GM23338 (cell line): ENCODE data around the gene EVX1. TPM values are rescaled to one million over a fixed set of nuclear protein-coding genes. Genes with fewer than 3 reads are reported as not detected.
A peak's percentile ranks its signal among the peaks of the same experiment; 100 is the strongest.

Experiments
- ATAC-seq: fragments of 200-7000 bp; cut with Tn5 transposase; 3 replicates; pipeline ENCODE4 v1.9.1; 2020
- DNase-seq: peaks from one replicate; pipeline ENCODE4 v3.0.0-alpha.2; 2015; ENCODE audit warnings: low spot score
- H2AFZ ChIP-seq: fragments of 200-600 bp; sonication (generic); 2 replicates; pipeline ENCODE4 v1.8.0; 2016; ENCODE audit warnings: antibody characterized with exemption, mild to moderate bottlenecking, moderate library complexity
- H3F3A ChIP-seq: fragments of 200-600 bp; sonication (generic); replicated peaks from 2 replicates; pipeline ENCODE4 v1.8.0; 2017; ENCODE audit warnings: antibody characterized with exemption, mixed run types, low read depth
- H3K27ac ChIP-seq: fragments of 200-600 bp; sonication (generic); 2 replicates; pipeline ENCODE4 v1.6.1; 2016; ENCODE audit warnings: low read depth
- H3K27me3 ChIP-seq: fragments of 200-600 bp; sonication (generic); 2 replicates; pipeline ENCODE4 v1.8.0; 2016; ENCODE audit warnings: mild to moderate bottlenecking, mixed run types, moderate library complexity; ENCODE audit not compliant: insufficient read depth
- H3K36me3 ChIP-seq: fragments of 200-600 bp; sonication (generic); 2 replicates; pipeline ENCODE4 v1.8.0; 2016; ENCODE audit warnings: mild to moderate bottlenecking; ENCODE audit not compliant: insufficient read depth
- H3K4me1 ChIP-seq: fragments of 200-600 bp; sonication (generic); 2 replicates; pipeline ENCODE4 v1.8.0; 2016; ENCODE audit warnings: mild to moderate bottlenecking, moderate library complexity; ENCODE audit not compliant: insufficient read depth
- H3K4me2 ChIP-seq: fragments of 200-600 bp; sonication (generic); 2 replicates; pipeline ENCODE4 v1.7.1; 2017; ENCODE audit warnings: mixed run types
- H3K4me3 ChIP-seq: fragments of 200-600 bp; sonication (generic); 2 replicates; pipeline ENCODE4 v1.6.1; 2016; ENCODE audit warnings: mixed run types
- H3K79me2 ChIP-seq: fragments of 200-600 bp; sonication (generic); replicated peaks from 2 replicates; pipeline ENCODE4 v1.8.0; 2017; ENCODE audit warnings: mild to moderate bottlenecking; ENCODE audit not compliant: insufficient read depth
- H3K9me2 ChIP-seq: fragments of 200-600 bp; sonication (generic); 2 replicates; pipeline ENCODE4 v1.8.0; 2017; ENCODE audit not compliant: insufficient read depth
- H4K20me1 ChIP-seq: fragments of 200-600 bp; sonication (generic); replicated peaks from 2 replicates; pipeline ENCODE4 v1.8.0; 2017; ENCODE audit warnings: mild to moderate bottlenecking; ENCODE audit not compliant: insufficient read depth
- H3K27ac Mint-ChIP-seq: 2 replicates; pipeline ENCODE4 v1.8.0; 2020; ENCODE audit warnings: inconsistent platforms, mild to moderate bottlenecking, moderate library complexity, mixed read lengths
- H3K27me3 Mint-ChIP-seq: 3 replicates; pipeline ENCODE4 v1.8.0; 2022; ENCODE audit warnings: low read depth, mild to moderate bottlenecking, moderate library complexity, mixed read lengths, inconsistent platforms; ENCODE audit not compliant: insufficient read depth, poor library complexity
- H3K36me3 Mint-ChIP-seq: 3 replicates; pipeline ENCODE4 v1.8.0; 2021; ENCODE audit warnings: low read depth, mild to moderate bottlenecking, inconsistent platforms, moderate library complexity, mixed read lengths
- H3K4me1 Mint-ChIP-seq: 3 replicates; pipeline ENCODE4 v1.8.0; 2020; ENCODE audit warnings: mild to moderate bottlenecking, inconsistent platforms, mixed read lengths
- H3K4me3 Mint-ChIP-seq: 3 replicates; pipeline ENCODE4 v1.8.0; 2021; ENCODE audit warnings: moderate library complexity, mild to moderate bottlenecking, inconsistent platforms, mixed read lengths
- H3K9me3 Mint-ChIP-seq: 3 replicates; pipeline ENCODE4 v1.8.0; 2020; ENCODE audit warnings: moderate library complexity, mild to moderate bottlenecking, inconsistent platforms, mixed read lengths
- CREB1 ChIP-seq: fragments of 250-450 bp; sonication (Bioruptor Pico); IDR thresholded peaks from 2 replicates; pipeline ENCODE4 v1.5.0; 2020; ENCODE audit warnings: low read depth, mild to moderate bottlenecking, moderate library complexity
- ETS1 ChIP-seq: IDR thresholded peaks from 2 replicates; pipeline ENCODE4 v1.6.1; 2016; ENCODE audit warnings: antibody characterized with exemption
- EZH2 ChIP-seq: fragments of 200-600 bp; sonication (generic); IDR thresholded peaks from one replicate; pipeline ENCODE4 v1.8.0; 2017; ENCODE audit warnings: antibody characterized with exemption, mild to moderate bottlenecking, low read depth; ENCODE audit not compliant: unreplicated experiment
- JUNB ChIP-seq: IDR thresholded peaks from one replicate; pipeline ENCODE4 v1.6.1; 2016; ENCODE audit warnings: antibody characterized with exemption; ENCODE audit not compliant: unreplicated experiment
- POLR2AphosphoS5 ChIP-seq: IDR thresholded peaks from 2 replicates; pipeline ENCODE4 v1.6.1; 2016; ENCODE audit warnings: antibody characterized with exemption, low read depth
- STAT1 ChIP-seq: IDR thresholded peaks from one replicate; pipeline ENCODE4 v1.6.1; 2016; ENCODE audit warnings: antibody characterized with exemption; ENCODE audit not compliant: unreplicated experiment
- ZNF114 ChIP-seq: fragments of 250-450 bp; sonication (Bioruptor Pico); IDR thresholded peaks from 2 replicates; pipeline ENCODE4 v1.5.0; 2020; ENCODE audit warnings: mild to moderate bottlenecking, moderate library complexity
- polyA plus RNA-seq: library from polyadenylated mRNA; unstranded; fragments of >200 nt; fragmentation: Nextera tagmentation; extraction: Ambion mirVana; gene quantifications from 2 replicates; pipeline ENCODE4 v1.2.1, GENCODE V29; 2016
- total RNA-seq: library from RNA; depleted of rRNA; stranded (reverse); fragments of >200 nt; shearing (Covaris generic); gene quantifications from 2 replicates; pipeline ENCODE4 v1.2.3, GENCODE V29; 2014
- TF ChIP-seq, protein P1 (sequence below): fragments of 250-450 bp; sonication (Bioruptor Pico); IDR thresholded peaks from 2 replicates; pipeline ENCODE4 v1.5.0; 2020; ENCODE audit warnings: mild to moderate bottlenecking, moderate library complexity
- TF ChIP-seq, protein P2 (sequence below): IDR thresholded peaks from one replicate; pipeline ENCODE4 v1.6.1; 2018; ENCODE audit warnings: antibody characterized with exemption; ENCODE audit not compliant: unreplicated experiment
- TF ChIP-seq, protein P3 (sequence below), 2 experiments: fragments of 200-600 bp in 1 of 2; sonication (generic) in 1 of 2; conservative IDR thresholded peaks; 2 replicates each; pipeline versions ENCODE4 v1.5.1 to v1.6.1; 2016 to 2017; ENCODE audit warnings: antibody characterized with exemption in 2 of 2, low read depth in 2 of 2, mild to moderate bottlenecking in 2 of 2, moderate library complexity in 1 of 2

Gene EVX1
- total and polyA plus RNA-seq, 2 experiments from 2014 or later = not detected

- TF ChIP-seq, protein P1, sequence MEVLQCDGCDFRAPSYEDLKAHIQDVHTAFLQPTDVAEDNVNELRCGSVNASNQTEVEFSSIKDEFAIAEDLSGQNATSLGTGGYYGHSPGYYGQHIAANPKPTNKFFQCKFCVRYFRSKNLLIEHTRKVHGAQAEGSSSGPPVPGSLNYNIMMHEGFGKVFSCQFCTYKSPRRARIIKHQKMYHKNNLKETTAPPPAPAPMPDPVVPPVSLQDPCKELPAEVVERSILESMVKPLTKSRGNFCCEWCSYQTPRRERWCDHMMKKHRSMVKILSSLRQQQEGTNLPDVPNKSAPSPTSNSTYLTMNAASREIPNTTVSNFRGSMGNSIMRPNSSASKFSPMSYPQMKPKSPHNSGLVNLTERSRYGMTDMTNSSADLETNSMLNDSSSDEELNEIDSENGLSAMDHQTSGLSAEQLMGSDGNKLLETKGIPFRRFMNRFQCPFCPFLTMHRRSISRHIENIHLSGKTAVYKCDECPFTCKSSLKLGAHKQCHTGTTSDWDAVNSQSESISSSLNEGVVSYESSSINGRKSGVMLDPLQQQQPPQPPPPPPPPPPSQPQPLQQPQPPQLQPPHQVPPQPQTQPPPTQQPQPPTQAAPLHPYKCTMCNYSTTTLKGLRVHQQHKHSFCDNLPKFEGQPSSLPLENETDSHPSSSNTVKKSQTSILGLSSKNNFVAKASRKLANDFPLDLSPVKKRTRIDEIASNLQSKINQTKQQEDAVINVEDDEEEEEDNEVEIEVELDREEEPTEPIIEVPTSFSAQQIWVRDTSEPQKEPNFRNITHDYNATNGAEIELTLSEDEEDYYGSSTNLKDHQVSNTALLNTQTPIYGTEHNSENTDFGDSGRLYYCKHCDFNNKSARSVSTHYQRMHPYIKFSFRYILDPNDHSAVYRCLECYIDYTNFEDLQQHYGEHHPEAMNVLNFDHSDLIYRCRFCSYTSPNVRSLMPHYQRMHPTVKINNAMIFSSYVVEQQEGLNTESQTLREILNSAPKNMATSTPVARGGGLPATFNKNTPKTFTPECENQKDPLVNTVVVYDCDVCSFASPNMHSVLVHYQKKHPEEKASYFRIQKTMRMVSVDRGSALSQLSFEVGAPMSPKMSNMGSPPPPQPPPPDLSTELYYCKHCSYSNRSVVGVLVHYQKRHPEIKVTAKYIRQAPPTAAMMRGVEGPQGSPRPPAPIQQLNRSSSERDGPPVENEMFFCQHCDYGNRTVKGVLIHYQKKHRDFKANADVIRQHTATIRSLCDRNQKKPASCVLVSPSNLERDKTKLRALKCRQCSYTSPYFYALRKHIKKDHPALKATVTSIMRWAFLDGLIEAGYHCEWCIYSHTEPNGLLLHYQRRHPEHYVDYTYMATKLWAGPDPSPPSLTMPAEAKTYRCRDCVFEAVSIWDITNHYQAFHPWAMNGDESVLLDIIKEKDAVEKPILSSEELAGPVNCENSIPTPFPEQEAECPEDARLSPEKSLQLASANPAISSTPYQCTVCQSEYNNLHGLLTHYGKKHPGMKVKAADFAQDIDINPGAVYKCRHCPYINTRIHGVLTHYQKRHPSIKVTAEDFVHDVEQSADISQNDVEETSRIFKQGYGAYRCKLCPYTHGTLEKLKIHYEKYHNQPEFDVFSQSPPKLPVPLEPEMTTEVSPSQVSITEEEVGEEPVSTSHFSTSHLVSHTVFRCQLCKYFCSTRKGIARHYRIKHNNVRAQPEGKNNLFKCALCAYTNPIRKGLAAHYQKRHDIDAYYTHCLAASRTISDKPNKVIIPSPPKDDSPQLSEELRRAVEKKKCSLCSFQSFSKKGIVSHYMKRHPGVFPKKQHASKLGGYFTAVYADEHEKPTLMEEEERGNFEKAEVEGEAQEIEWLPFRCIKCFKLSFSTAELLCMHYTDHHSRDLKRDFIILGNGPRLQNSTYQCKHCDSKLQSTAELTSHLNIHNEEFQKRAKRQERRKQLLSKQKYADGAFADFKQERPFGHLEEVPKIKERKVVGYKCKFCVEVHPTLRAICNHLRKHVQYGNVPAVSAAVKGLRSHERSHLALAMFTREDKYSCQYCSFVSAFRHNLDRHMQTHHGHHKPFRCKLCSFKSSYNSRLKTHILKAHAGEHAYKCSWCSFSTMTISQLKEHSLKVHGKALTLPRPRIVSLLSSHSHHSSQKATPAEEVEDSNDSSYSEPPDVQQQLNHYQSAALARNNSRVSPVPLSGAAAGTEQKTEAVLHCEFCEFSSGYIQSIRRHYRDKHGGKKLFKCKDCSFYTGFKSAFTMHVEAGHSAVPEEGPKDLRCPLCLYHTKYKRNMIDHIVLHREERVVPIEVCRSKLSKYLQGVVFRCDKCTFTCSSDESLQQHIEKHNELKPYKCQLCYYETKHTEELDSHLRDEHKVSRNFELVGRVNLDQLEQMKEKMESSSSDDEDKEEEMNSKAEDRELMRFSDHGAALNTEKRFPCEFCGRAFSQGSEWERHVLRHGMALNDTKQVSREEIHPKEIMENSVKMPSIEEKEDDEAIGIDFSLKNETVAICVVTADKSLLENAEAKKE (CRISPR knock-in tag) = no peak
- no peak for TF ChIP-seq STAT1
- no peak for TF ChIP-seq POLR2AphosphoS5
Observed at GRCh38 chr7:27295236-27295635, 52.6 kb downstream of the EVX1 start (continued).

- no peak overlapping the region for H3K27ac ChIP-seq
- no peaks in the 10 kb centered on the region for H3K79me2 ChIP-seq
- H3K9me2 ChIP-seq = 0 out of 2 replicates have a peak, but pooled peaks cover 3% of the 10 kb centered on the region
- no peaks in the 10 kb centered on the region for H3F3A ChIP-seq
- H3K4me2 ChIP-seq = no peak overlapping the region
- H3K4me1 ChIP-seq = no peaks in the 10 kb centered on the region
- Mint-ChIP-seq H3K9me3 (no peaks in the 10 kb centered on the region), H3K4me1 (peaks cover 3% of the 10 kb centered on the region; the same call in 1 of the 3 replicates), H3K27me3 (peaks cover 3% of the 10 kb centered on the region), H3K27ac (no peak overlapping the region), H3K36me3 (no peaks in the 10 kb centered on the region), H3K4me3 (no peak overlapping the region)
- DNase-seq = no peak
- H3K4me3 ChIP-seq = no peak overlapping the region
- H3K36me3 ChIP-seq = no peaks in the 10 kb centered on the region
- no peak for ATAC-seq
- H3K27me3 ChIP-seq = no peaks in the 10 kb centered on the region
- H4K20me1 ChIP-seq = no peaks in the 10 kb centered on the region
- peak overlapping the region; percentile 33 for H2AFZ ChIP-seq
- TF ChIP-seq POLR2AphosphoS5 (no peak), CREB1 (CRISPR knock-in tag) (no peak), JUNB (no peak), ETS1 (no peak), ZNF114 (CRISPR knock-in tag) (no peak), EZH2 (no peak)
- TF ChIP-seq, protein P2, sequence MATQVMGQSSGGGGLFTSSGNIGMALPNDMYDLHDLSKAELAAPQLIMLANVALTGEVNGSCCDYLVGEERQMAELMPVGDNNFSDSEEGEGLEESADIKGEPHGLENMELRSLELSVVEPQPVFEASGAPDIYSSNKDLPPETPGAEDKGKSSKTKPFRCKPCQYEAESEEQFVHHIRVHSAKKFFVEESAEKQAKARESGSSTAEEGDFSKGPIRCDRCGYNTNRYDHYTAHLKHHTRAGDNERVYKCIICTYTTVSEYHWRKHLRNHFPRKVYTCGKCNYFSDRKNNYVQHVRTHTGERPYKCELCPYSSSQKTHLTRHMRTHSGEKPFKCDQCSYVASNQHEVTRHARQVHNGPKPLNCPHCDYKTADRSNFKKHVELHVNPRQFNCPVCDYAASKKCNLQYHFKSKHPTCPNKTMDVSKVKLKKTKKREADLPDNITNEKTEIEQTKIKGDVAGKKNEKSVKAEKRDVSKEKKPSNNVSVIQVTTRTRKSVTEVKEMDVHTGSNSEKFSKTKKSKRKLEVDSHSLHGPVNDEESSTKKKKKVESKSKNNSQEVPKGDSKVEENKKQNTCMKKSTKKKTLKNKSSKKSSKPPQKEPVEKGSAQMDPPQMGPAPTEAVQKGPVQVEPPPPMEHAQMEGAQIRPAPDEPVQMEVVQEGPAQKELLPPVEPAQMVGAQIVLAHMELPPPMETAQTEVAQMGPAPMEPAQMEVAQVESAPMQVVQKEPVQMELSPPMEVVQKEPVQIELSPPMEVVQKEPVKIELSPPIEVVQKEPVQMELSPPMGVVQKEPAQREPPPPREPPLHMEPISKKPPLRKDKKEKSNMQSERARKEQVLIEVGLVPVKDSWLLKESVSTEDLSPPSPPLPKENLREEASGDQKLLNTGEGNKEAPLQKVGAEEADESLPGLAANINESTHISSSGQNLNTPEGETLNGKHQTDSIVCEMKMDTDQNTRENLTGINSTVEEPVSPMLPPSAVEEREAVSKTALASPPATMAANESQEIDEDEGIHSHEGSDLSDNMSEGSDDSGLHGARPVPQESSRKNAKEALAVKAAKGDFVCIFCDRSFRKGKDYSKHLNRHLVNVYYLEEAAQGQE = no peak
- TF ChIP-seq, protein P3, sequence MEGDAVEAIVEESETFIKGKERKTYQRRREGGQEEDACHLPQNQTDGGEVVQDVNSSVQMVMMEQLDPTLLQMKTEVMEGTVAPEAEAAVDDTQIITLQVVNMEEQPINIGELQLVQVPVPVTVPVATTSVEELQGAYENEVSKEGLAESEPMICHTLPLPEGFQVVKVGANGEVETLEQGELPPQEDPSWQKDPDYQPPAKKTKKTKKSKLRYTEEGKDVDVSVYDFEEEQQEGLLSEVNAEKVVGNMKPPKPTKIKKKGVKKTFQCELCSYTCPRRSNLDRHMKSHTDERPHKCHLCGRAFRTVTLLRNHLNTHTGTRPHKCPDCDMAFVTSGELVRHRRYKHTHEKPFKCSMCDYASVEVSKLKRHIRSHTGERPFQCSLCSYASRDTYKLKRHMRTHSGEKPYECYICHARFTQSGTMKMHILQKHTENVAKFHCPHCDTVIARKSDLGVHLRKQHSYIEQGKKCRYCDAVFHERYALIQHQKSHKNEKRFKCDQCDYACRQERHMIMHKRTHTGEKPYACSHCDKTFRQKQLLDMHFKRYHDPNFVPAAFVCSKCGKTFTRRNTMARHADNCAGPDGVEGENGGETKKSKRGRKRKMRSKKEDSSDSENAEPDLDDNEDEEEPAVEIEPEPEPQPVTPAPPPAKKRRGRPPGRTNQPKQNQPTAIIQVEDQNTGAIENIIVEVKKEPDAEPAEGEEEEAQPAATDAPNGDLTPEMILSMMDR (conservative IDR thresholded peaks at IDR 0.05; ENCODE audit: low read depth in 2 of 2) = no peak
Observed at GRCh38 chr7:27297356-27297755, 54.8 kb downstream of the EVX1 start.
